Trophoblast cell (in vitro differentiated cells and primary cell): Measurements from ENCODE around the gene GLRX.
"Not testable (repeated sequence)": the region's sequence is repeated elsewhere in the genome, so short reads cannot be mapped to it uniquely, and the experiment has no call there.

Source experiments
- DNase-seq, 2 donors: peaks; one replicate each; pipeline ENCODE4 v3.0.0-alpha.2; 2016
- H2AFZ ChIP-seq: 2 replicates; pipeline ENCODE4 v1.6.1; 2013; ENCODE audit warnings: low read length, moderate library complexity, mild to moderate bottlenecking; ENCODE audit not compliant: insufficient read depth, poor library complexity
- H2AK5ac ChIP-seq: 2 replicates; pipeline ENCODE4 v1.6.1; 2013; ENCODE audit warnings: mild to moderate bottlenecking, low read length
- H2BK120ac ChIP-seq: 2 replicates; pipeline ENCODE4 v1.6.1; 2013; ENCODE audit warnings: low read length, mild to moderate bottlenecking, moderate library complexity; ENCODE audit not compliant: insufficient read depth, poor library complexity
- H2BK12ac ChIP-seq: 2 replicates; pipeline ENCODE4 v1.6.1; 2013; ENCODE audit warnings: mild to moderate bottlenecking, low read length, moderate library complexity
- H2BK5ac ChIP-seq: 2 replicates; pipeline ENCODE4 v1.6.1; 2013; ENCODE audit warnings: low read length, low read depth, moderate library complexity, mild to moderate bottlenecking; ENCODE audit not compliant: poor library complexity
- H3K14ac ChIP-seq: 2 replicates; pipeline ENCODE4 v1.6.1; 2013; ENCODE audit warnings: mild to moderate bottlenecking, low read length
- H3K18ac ChIP-seq: 2 replicates; pipeline ENCODE4 v1.6.1; 2013; ENCODE audit warnings: mild to moderate bottlenecking, low read length
- H3K23ac ChIP-seq: 2 replicates; pipeline ENCODE4 v1.6.1; 2013; ENCODE audit warnings: low read length
- H3K27ac ChIP-seq: 2 replicates; pipeline ENCODE4 v1.5.1; 2013; ENCODE audit warnings: low read depth, mild to moderate bottlenecking, inconsistent platforms, low read length, moderate library complexity
- H3K27me3 ChIP-seq: 2 replicates; pipeline ENCODE4 v1.6.1; 2013; ENCODE audit warnings: inconsistent platforms, mild to moderate bottlenecking, low read length, moderate library complexity; ENCODE audit not compliant: insufficient read depth
- H3K36me3 ChIP-seq, 2 experiments: 1 replicate in 1 of 2; 2 replicates in 1 of 2; pipeline ENCODE4 v1.6.1; 2013; ENCODE audit warnings: low read length in 2 of 2, mild to moderate bottlenecking in 2 of 2, moderate library complexity in 1 of 2; ENCODE audit not compliant: insufficient read depth in 2 of 2, control insufficient read depth in 1 of 2
- H3K4ac ChIP-seq: 2 replicates; pipeline ENCODE4 v1.6.1; 2013; ENCODE audit warnings: low read depth, mild to moderate bottlenecking, low read length, moderate library complexity
- H3K4me1 ChIP-seq, 2 experiments: 1 replicate in 1 of 2; 2 replicates in 1 of 2; pipeline ENCODE4 v1.6.1; 2013; ENCODE audit warnings: low read length in 2 of 2, mild to moderate bottlenecking in 2 of 2, moderate library complexity in 1 of 2; ENCODE audit not compliant: insufficient read depth in 2 of 2, control insufficient read depth in 1 of 2
- H3K4me2 ChIP-seq: 2 replicates; pipeline ENCODE4 v1.6.1; 2013; ENCODE audit warnings: inconsistent platforms, mild to moderate bottlenecking, low read length, moderate library complexity
- H3K4me3 ChIP-seq: 2 replicates; pipeline ENCODE4 v1.5.1; 2013; ENCODE audit warnings: mild to moderate bottlenecking, low read depth, low read length, inconsistent platforms
- H3K79me1 ChIP-seq: one replicate; pipeline ENCODE4 v1.6.1; 2013; ENCODE audit warnings: low read length
- H3K79me2 ChIP-seq: 2 replicates; pipeline ENCODE4 v1.6.1; 2013; ENCODE audit warnings: low read length, mild to moderate bottlenecking; ENCODE audit not compliant: control insufficient read depth, insufficient read depth, poor library complexity
- H3K9ac ChIP-seq: 2 replicates; pipeline ENCODE4 v1.6.1; 2013; ENCODE audit warnings: mild to moderate bottlenecking, low read length
- H3K9me3 ChIP-seq: 2 replicates; pipeline ENCODE4 v1.6.1; 2013; ENCODE audit warnings: low read depth, mild to moderate bottlenecking, control low read depth, inconsistent platforms, low read length; ENCODE audit not compliant: insufficient read depth
- H4K12ac ChIP-seq: 2 replicates; pipeline ENCODE4 v1.6.1; 2013; ENCODE audit warnings: low read depth, mild to moderate bottlenecking, low read length, moderate library complexity
- H4K8ac ChIP-seq: 2 replicates; pipeline ENCODE4 v1.6.1; 2013; ENCODE audit warnings: low read depth, mild to moderate bottlenecking, low read length, moderate library complexity
- H4K91ac ChIP-seq: one replicate; pipeline ENCODE4 v1.6.1; 2013; ENCODE audit warnings: low read depth, mild to moderate bottlenecking, low read length, moderate library complexity
- WGBS: extraction: QIAGEN DNeasy Blood & Tissue Kit; methylation state at CpG from one replicate; pipeline ENCODE4 v1.1.7; 2013; ENCODE audit warnings: missing lambda C conversion rate; ENCODE audit not compliant: insufficient read length, insufficient coverage; ENCODE audit errors: extremely low coverage; 5-methylcytosine and 5-hydroxymethylcytosine counted together

The GLRX gene

GRCh38 chr5:95816776-95817175 lies 5.8 kb downstream of the GLRX start:
- Histone ChIP-seq H2BK12ac (no peak overlapping the region), H3K4me3 (no peak overlapping the region), H3K4me1 (peaks cover 20 to 28% of the 10 kb centered on the region in 2 experiments), H3K14ac (no peak overlapping the region), H3K9ac (no peak overlapping the region), H3K23ac (no peak overlapping the region), H3K79me1 (peaks cover 2% of the 10 kb centered on the region), H2BK5ac (no peak overlapping the region), H3K79me2 (peaks cover 2% of the 10 kb centered on the region), H3K4me2 (no peak overlapping the region), H3K4ac (no peak overlapping the region), H3K18ac (no peak overlapping the region), H4K91ac (no peak overlapping the region), H4K8ac (no peak overlapping the region), H3K36me3 (peaks cover 4 to 14% of the 10 kb centered on the region in 2 experiments), H4K12ac (no peak overlapping the region), H2AK5ac (no peak overlapping the region), H2BK120ac (no peak overlapping the region), H3K27ac (no peak overlapping the region), H3K27me3 (no peaks in the 10 kb centered on the region), H2AFZ (no peak overlapping the region), H3K9me3 (no peaks in the 10 kb centered on the region)
- no peak for DNase-seq
- WGBS, result no CpG with 5 or more reads among the region's 4 CpGs

DNA sequence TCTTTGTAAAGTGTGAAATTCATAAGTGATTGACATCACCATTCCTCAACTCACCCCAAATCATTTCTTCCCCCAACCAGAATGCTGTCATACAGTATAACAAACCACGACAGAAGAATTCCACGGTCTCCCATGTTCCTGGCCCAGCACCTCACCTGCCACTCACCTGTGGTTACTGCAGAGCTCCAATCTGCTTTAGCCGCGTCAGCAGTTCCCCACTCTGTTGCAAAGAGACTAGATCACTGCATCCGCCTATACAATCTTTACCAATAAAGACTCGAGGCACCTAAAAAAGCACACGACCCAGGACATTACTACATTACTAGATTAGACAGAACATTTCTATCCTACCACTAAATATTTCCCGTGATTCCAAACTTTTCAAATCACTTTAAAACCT lies 6.2 kb downstream of the GLRX start:
- Histone ChIP-seq H2BK120ac (no peak overlapping the region), H4K12ac (no peak overlapping the region), H3K4ac (no peak overlapping the region), H3K9ac (no peak overlapping the region), H3K4me3 (no peak overlapping the region), H3K79me1 (peaks cover 5% of the 10 kb centered on the region), H4K91ac (no peak overlapping the region), H3K4me1 (peaks cover 21 to 29% of the 10 kb centered on the region in 2 experiments), H2AK5ac (no peak overlapping the region), H2AFZ (no peak overlapping the region), H4K8ac (no peak overlapping the region), H3K27ac (no peak overlapping the region), H3K4me2 (no peak overlapping the region), H3K23ac (no peak overlapping the region), H3K27me3 (no peaks in the 10 kb centered on the region), H3K9me3 (no peaks in the 10 kb centered on the region), H3K14ac (no peak overlapping the region), H2BK12ac (no peak overlapping the region), H3K36me3 (peaks cover 4 to 14% of the 10 kb centered on the region in 2 experiments), H3K18ac (no peak overlapping the region), H3K79me2 (peaks cover 1% of the 10 kb centered on the region), H2BK5ac (no peak overlapping the region)
- no peak for DNase-seq
- WGBS, result 100% methylated on average over 1 of the region's 8 CpGs

GRCh38 chr5:95815155-95815729 lies 7.3 kb downstream of the GLRX start:
- Histone ChIP-seq H3K4ac (no peak overlapping the region), H2BK12ac (no peak overlapping the region), H3K4me1 (peaks cover 20 to 28% of the 10 kb centered on the region in 2 experiments), H3K4me2 (no peak overlapping the region), H3K14ac (no peak overlapping the region), H3K27me3 (no peaks in the 10 kb centered on the region), H2BK5ac (no peak overlapping the region), H3K23ac (no peak overlapping the region), H3K79me2 (peaks cover 1% of the 10 kb centered on the region), H2BK120ac (no peak overlapping the region), H3K27ac (no peak overlapping the region), H3K9ac (no peak overlapping the region), H3K79me1 (peaks cover 5% of the 10 kb centered on the region), H4K12ac (no peak overlapping the region), H4K91ac (no peak overlapping the region), H2AFZ (no peak overlapping the region), H3K18ac (no peak overlapping the region), H2AK5ac (no peak overlapping the region), H3K36me3 (peaks cover 4 to 14% of the 10 kb centered on the region in 2 experiments), H3K9me3 (no peaks in the 10 kb centered on the region), H4K8ac (no peak overlapping the region), H3K4me3 (no peak overlapping the region)
- no peak for DNase-seq
- WGBS, result no CpG with 5 or more reads among the region's 4 CpGs

DNA sequence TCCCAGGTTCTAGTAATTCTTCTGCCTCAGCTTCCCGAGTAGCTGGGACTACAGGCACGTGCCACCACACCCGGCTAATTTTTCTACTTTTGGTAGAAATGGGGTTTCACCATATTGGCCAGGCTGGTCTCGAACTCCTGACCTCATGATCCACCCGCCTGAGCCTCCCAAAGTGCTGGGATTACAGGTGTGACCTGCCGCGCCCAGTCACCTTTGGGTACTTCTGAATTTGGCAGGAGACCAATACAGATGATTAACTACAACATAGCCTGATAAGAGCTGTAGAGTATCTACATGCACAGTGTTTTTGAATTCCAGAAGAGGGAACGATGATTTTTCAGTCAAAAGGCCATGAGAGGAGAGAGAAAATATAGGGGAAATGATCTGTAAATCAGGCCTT lies 9.5 kb downstream of the GLRX start:
- not testable (repeated sequence) for H3K27ac ChIP-seq, H3K79me1 ChIP-seq, H2AK5ac ChIP-seq, H3K79me2 ChIP-seq, H3K14ac ChIP-seq, H2BK12ac ChIP-seq, H4K8ac ChIP-seq, H2BK120ac ChIP-seq, H2BK5ac ChIP-seq, H3K9ac ChIP-seq, H3K4me3 ChIP-seq, H3K4ac ChIP-seq, H3K4me2 ChIP-seq, H3K27me3 ChIP-seq, H2AFZ ChIP-seq, H4K91ac ChIP-seq, H4K12ac ChIP-seq, H3K18ac ChIP-seq, DNase-seq, H3K23ac ChIP-seq, H3K9me3 ChIP-seq
- H3K36me3 ChIP-seq, result peaks cover 4 to 14% of the 10 kb centered on the region in 2 experiments
- H3K4me1 ChIP-seq, result peaks cover 23 to 27% of the 10 kb centered on the region in 2 experiments
- WGBS, result no CpG with 5 or more reads among the region's 8 CpGs
